ENCODE measurements around the gene GDI2.

Gene GDI2

DNA sequence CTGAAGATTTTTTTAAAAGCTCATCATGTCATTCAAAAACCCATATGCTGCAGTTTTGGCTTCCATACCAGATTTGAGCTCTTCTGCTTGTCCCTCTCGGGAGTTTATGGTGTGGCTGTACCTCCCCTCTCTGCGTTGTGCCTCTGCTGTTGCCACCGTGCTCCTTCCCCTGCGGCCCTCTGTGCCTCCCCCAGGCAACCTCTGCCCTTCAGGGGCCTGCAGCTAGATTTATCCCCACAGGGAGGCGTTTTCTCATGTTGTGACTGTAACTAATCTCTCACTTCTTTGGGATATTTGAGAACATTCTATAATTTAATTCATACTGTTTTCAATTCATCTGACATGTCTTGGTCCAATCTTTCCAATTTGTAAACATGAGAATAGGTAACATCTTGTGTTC, 75.9 kb downstream of the GDI2 start:
- DNase-seq: no peak

DNA sequence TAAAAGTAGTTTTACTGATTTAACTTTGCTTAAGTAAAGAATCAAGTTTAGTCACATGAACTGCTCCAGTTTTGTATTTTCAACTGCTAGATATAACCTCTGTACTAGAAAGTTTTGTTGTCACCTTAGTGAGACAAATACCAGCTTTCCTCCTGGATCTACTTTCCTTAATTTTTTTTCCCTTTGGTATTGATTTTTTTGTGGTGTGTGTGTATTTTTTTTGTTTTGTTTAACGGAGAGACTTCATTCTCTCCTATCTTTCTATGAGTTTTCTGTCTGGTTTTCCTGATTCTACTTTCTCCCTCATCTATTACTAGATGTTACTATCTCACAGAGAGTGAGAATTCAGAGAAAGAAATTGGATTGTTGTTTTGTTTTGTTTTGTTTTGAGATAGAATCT, 76.6 kb downstream of the GDI2 start:
- no peak for DNase-seq

DNA sequence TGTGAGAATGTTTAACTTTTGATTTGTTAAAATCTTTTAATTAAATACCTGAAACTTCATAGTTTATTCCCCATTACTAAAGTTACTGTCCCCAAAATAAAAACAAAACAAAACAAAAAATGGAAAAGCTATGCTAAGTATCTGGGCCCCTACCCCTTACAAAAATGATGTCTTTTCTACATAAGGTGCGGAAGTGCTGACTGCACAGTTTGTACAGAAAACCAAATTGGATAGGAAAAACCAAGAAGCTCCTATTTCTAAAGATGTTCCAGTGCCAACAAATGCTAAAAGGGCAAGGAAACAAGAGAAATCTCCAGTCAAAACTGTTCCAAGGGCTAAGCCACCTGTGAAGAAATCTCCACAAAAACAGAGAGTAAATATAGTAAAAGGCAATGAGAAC, 78.1 kb downstream of the GDI2 start:
- no peak for DNase-seq

DNA sequence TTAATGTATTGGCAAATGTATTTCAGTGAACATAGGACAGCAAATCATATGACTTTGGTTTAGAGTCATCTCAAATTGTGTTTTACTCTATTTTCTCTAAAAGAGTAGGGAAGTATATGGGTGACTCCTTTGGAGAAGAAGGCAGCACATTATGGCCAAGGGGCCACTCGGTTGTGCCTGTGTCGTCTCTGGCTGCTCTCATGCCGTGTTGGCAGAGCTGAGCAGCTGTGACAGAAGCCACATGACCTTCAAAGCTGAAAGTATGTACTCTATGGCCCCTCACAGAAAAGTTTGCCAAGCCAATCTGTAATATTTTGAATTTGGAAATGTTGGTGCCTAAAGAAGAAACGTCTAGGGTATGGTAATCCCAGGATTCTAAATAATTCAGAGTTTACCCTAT, 81.1 kb downstream of the GDI2 start:
- DNase-seq: no peak

DNA sequence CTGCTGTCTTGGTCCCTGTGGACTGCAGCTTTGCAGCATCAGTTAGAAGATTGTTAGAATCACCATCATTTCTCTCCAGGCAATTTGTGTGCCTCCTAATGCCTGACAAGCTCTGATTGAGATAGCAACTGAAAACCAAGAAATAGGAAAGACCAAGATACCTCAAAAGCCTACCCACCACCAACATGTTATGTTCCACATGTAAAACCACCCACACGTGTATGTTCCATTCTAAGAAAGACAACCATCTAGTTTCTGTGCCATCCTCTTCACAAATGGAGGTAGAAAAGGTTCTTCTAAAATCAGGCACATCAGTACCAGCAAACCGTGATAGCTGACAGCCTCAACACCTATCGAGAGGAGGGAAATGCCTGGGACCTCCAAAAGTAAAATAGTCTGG, 81.7 kb downstream of the GDI2 start:
- DNase-seq: no peak

DNA sequence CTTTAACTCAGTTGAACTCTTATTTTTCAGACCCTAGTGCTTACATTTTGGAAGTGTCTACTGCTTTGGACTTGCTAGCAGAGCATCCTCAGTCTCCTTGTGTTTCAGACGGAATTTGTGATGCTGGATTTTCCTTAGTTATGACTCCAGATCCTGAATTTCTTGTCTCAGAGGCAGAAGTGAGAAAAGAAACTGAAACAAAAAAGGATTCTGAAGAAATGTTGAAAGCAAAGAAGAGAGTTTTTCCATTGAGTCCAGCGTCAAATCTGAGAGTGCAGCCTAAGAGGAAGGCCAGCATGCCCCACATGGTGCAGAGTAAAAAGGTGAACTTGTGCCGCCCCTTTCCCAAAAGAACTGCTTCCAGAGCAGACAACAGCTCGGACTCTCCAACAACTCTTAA, 82.5 kb downstream of the GDI2 start:
- DNase-seq: no peak

DNA sequence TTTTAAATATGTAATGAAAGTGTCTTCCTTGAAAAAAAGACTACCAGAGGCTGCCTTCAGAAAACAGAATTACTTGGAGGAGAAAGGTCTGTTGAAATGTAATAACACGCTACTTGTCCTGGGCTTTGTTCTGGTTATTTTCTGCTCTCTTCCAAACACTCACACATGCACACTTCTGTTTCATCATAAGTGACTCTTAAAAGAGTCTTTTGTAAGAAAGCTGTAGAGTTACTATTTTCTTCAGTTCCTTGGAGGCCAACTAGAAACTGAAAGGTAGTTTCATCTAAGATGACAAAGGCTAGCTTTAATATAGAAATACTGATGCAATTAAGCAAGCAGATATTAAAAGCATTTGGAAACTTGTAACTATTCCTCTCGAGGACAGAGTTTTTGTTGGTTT, 89.5 kb downstream of the GDI2 start:
- DNase-seq: no peak

DNA sequence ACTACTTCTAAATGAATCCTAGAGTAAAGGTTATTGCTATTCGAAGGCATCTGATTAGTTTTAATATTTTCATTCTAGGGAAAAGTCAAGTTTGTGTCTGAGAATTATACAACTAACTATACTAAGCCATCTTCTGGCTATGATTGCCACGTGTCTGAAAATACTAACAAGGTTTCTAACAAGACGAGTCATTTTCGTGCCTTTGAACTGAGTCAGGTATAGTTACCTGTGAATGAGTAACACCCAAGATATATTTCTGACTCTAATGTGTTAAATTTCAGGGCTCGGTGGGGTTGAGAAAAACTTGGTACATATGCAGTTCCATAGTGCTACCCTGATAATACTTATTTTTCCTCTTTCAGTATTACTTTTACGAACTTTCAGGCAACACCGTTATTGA, 93.1 kb downstream of the GDI2 start:
- DNase-seq: no peak

DNA sequence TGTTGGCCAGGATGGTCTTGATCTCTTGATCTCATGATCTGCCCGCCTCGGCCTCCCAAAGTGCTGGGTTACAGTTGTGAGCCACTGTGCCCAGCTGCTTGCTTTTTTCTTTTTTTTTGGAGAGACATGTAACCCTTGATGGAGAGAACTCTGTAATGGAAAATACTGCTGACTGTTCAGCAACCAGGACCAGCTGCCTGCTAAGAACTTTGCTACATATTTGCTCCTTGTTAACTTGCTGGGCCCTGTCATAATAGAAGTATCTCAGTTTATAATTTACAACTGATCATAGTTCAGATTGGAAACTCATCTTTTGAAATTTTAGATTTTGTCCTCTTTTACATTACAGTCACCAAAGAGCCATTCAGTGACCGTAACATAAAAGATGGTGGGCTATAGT, 93.7 kb downstream of the GDI2 start:
- no peak for DNase-seq
